Measurements from ENCODE around the gene SLC22A5.

Gene SLC22A5

DNA sequence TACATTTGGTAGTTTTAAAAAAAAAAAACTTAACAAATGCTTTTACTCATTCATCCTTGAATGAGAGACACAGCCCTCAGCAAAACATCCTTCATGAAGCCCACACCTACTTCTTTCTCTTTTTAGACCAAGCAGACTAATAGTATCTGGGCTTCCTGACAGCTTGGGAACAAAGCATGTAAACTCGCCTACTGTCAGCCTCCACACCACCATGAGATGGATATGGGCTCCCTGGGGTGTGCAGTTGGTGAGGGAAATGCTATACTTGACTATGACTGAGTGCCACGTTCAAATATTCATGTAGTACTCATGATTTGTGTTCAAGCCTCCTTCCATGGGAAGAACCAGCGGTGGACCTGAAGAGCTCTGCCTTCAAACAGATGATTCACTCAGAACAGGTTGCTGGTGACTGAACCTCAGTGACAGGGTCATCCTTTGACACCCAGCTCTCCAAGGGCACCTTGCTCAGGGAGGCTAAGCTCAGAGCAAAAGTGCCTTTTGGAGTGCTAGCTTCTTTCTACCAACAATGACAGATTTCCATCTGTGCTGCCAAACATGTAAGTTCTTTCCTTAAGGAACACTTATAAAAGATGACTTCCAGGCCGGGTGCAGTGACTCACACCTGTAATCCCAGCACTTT, 36.8 kb downstream of the SLC22A5 start:
- H3K4me2 ChIP-seq = no peak overlapping the region
- no peak overlapping the region for H3K27ac ChIP-seq
- no peaks in the 10 kb centered on the region for H3K36me3 ChIP-seq (ENCODE audit: insufficient read depth)
- H3K9ac ChIP-seq = no peak overlapping the region
- TF ChIP-seq, protein P1, sequence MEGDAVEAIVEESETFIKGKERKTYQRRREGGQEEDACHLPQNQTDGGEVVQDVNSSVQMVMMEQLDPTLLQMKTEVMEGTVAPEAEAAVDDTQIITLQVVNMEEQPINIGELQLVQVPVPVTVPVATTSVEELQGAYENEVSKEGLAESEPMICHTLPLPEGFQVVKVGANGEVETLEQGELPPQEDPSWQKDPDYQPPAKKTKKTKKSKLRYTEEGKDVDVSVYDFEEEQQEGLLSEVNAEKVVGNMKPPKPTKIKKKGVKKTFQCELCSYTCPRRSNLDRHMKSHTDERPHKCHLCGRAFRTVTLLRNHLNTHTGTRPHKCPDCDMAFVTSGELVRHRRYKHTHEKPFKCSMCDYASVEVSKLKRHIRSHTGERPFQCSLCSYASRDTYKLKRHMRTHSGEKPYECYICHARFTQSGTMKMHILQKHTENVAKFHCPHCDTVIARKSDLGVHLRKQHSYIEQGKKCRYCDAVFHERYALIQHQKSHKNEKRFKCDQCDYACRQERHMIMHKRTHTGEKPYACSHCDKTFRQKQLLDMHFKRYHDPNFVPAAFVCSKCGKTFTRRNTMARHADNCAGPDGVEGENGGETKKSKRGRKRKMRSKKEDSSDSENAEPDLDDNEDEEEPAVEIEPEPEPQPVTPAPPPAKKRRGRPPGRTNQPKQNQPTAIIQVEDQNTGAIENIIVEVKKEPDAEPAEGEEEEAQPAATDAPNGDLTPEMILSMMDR (conservative IDR thresholded peaks at IDR 0.05; ENCODE audit: low read depth, low read length) = no peak
- no peak overlapping the region for H3K4me3 ChIP-seq (IDR thresholded peaks at IDR 0.05; ENCODE audit: insufficient read depth, low read depth, low read length)
- no peak overlapping the region for H2AFZ ChIP-seq (ENCODE audit: low read depth)
- H4K20me1 ChIP-seq (ENCODE audit: insufficient read depth) = no peaks in the 10 kb centered on the region
- H3K79me2 ChIP-seq (ENCODE audit: insufficient read depth, low read depth) = no peaks in the 10 kb centered on the region
- peaks cover 15% of the 10 kb centered on the region for H3K4me1 ChIP-seq (ENCODE audit: low read depth, poor library complexity, severe bottlenecking)
- H3K27me3 ChIP-seq (ENCODE audit: insufficient read depth, low read depth) = no peaks in the 10 kb centered on the region

DNA sequence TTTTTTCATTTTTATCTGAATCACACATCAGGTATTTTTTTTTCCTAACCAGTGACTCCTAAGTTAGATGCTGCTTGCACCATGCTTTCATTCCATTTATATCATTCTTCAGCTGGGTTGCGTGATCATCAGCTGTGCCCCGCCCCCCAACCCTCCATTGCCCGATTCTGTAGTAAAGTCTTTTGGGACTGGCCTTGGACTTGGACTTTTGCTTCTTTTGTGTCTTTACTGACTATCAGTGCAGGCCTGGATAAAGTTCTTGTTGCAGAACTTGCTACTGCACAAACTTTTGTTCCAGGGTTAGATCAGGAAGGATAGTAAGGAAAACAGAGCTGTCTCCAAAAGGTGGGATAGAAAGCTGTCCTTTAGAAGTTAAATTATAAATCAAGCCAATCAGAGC, 38.5 kb downstream of the SLC22A5 start:
- Histone ChIP-seq H3K36me3 (ENCODE audit: insufficient read depth) (no peaks in the 10 kb centered on the region), H3K4me1 (ENCODE audit: low read depth, poor library complexity, severe bottlenecking) (peaks cover 32% of the 10 kb centered on the region), H3K79me2 (ENCODE audit: insufficient read depth, low read depth) (peaks cover 8% of the 10 kb centered on the region; the same call in 1 of the 2 replicates), H3K4me2 (no peak overlapping the region), H3K27ac (no peak overlapping the region), H2AFZ (ENCODE audit: low read depth) (no peak overlapping the region), H3K9ac (no peak overlapping the region), H4K20me1 (ENCODE audit: insufficient read depth) (no peaks in the 10 kb centered on the region), H3K27me3 (ENCODE audit: insufficient read depth, low read depth) (no peaks in the 10 kb centered on the region), H3K4me3 (IDR thresholded peaks at IDR 0.05; ENCODE audit: insufficient read depth, low read depth, low read length) (no peak overlapping the region)
- TF ChIP-seq, protein P1 (conservative IDR thresholded peaks at IDR 0.05; ENCODE audit: low read depth, low read length) = no peak

DNA sequence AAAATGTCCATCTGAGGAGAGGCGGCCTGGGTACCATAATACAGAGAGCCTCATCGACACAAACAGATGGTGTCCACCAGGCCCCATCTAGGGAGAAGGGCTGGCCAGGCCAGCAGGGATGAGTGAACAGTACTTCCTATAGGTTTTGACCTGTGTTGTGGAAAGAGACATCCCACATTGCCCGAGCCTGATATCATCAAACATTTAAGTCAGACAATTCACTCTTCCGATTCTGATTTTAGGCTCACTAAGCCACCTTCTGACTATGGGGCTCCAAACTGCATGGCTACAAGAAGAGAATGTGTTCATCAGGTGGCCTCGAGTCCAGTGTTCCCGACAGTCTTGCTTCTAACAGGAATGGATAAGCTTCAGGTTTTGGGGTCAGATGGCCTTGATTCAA, 38.9 kb downstream of the SLC22A5 start:
- H3K4me2 ChIP-seq = no peak overlapping the region

DNA sequence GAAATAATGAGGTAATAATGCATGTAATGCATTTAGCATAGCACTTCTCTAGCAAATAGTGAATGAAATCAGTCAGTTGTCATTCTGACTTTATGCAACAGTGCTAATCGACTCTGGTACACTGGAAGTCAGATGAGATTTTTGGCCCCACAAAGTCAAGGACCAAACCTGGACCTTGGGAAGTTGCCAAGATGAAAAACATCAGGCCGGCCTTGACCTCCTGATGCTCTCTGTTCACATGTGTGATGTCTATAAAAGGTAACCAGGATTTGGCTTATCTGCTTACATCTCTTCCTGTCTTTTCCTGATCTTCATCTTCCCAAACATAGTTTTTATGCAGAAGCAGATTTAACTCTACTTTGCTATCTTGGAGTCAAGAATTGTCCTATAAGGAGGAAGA, 39.5 kb downstream of the SLC22A5 start:
- Histone ChIP-seq H4K20me1 (ENCODE audit: insufficient read depth) (no peaks in the 10 kb centered on the region), H3K9ac (no peak overlapping the region), H3K79me2 (ENCODE audit: insufficient read depth, low read depth) (peaks cover 11% of the 10 kb centered on the region; the same call in 1 of the 2 replicates), H2AFZ (ENCODE audit: low read depth) (no peak overlapping the region), H3K4me2 (peak overlapping the region; percentile 75; the same call in 1 of the 2 replicates), H3K27me3 (ENCODE audit: insufficient read depth, low read depth) (no peaks in the 10 kb centered on the region), H3K36me3 (ENCODE audit: insufficient read depth) (no peaks in the 10 kb centered on the region), H3K27ac (no peak overlapping the region), H3K4me3 (IDR thresholded peaks at IDR 0.05; ENCODE audit: insufficient read depth, low read depth, low read length) (no peak overlapping the region), H3K4me1 (ENCODE audit: low read depth, poor library complexity, severe bottlenecking) (peaks cover 42% of the 10 kb centered on the region)
- TF ChIP-seq, protein P1 (conservative IDR thresholded peaks at IDR 0.05; ENCODE audit: low read depth, low read length) = no peak

More for the DNA sequence above, 38.9 kb downstream of the SLC22A5 start:
- TF ChIP-seq, protein P1 (conservative IDR thresholded peaks at IDR 0.05; ENCODE audit: low read depth, low read length) = no peak
- no peak overlapping the region for H2AFZ ChIP-seq (ENCODE audit: low read depth)
- no peak overlapping the region for H3K27ac ChIP-seq
- H3K4me1 ChIP-seq (ENCODE audit: low read depth, poor library complexity, severe bottlenecking) = peaks cover 36% of the 10 kb centered on the region
- no peaks in the 10 kb centered on the region for H4K20me1 ChIP-seq (ENCODE audit: insufficient read depth)
- no peak overlapping the region for H3K4me3 ChIP-seq (IDR thresholded peaks at IDR 0.05; ENCODE audit: insufficient read depth, low read depth, low read length)
- peaks cover 11% of the 10 kb centered on the region; the same call in 1 of the 2 replicates for H3K79me2 ChIP-seq (ENCODE audit: insufficient read depth, low read depth)
- no peaks in the 10 kb centered on the region for H3K27me3 ChIP-seq (ENCODE audit: insufficient read depth, low read depth)
- no peaks in the 10 kb centered on the region for H3K36me3 ChIP-seq (ENCODE audit: insufficient read depth)
- no peak overlapping the region for H3K9ac ChIP-seq

All from KMS-11 (cell line).